Measurements from ENCODE around the gene POPDC3.
A peak's percentile ranks its signal among the peaks of the same experiment; 100 is the strongest.

Gene POPDC3

GRCh38 chr6:105138141-105138540 lies 41.7 kb downstream of the POPDC3 start:
- DNase-seq (ENCODE audit: low spot score): no peak

- no peak for DNase-seq (ENCODE audit: low spot score)
Measured at GRCh38 chr6:105137388-105137787, 42.4 kb downstream of the POPDC3 start.

GRCh38 chr6:105136431-105137350 lies 43.1 kb downstream of the POPDC3 start:
- DNase-seq (ENCODE audit: low spot score): peak; percentile 1

GRCh38 chr6:105135907-105136430 lies 43.8 kb downstream of the POPDC3 start:
- DNase-seq (ENCODE audit: low spot score): no peak

- DNase-seq (ENCODE audit: low spot score): peak; percentile 23
Measured at GRCh38 chr6:105135056-105135455, 44.8 kb downstream of the POPDC3 start.

- DNase-seq (ENCODE audit: low spot score): no peak
Measured at GRCh38 chr6:105122717-105123116, 57.1 kb downstream of the POPDC3 start.

GRCh38 chr6:105121981-105122380 lies 57.8 kb downstream of the POPDC3 start:
- DNase-seq (ENCODE audit: low spot score): no peak

GRCh38 chr6:105120570-105120969 lies 59.2 kb downstream of the POPDC3 start:
- no peak for DNase-seq (ENCODE audit: low spot score)

GRCh38 chr6:105116150-105116549 lies 63.7 kb downstream of the POPDC3 start:
- DNase-seq (ENCODE audit: low spot score): no peak

GRCh38 chr6:105113422-105113821 lies 66.4 kb downstream of the POPDC3 start:
- DNase-seq (ENCODE audit: low spot score): no peak

GRCh38 chr6:105112577-105112976 lies 67.2 kb downstream of the POPDC3 start:
- DNase-seq (ENCODE audit: low spot score): no peak

GRCh38 chr6:105111871-105112270 lies 67.9 kb downstream of the POPDC3 start:
- DNase-seq (ENCODE audit: low spot score): no peak

GRCh38 chr6:105111105-105111504 lies 68.7 kb downstream of the POPDC3 start:
- no peak for DNase-seq (ENCODE audit: low spot score)

- no peak for DNase-seq (ENCODE audit: low spot score)
Measured at GRCh38 chr6:105109955-105110895, 69.6 kb downstream of the POPDC3 start.

GRCh38 chr6:105108631-105109262 lies 71.1 kb downstream of the POPDC3 start:
- DNase-seq (ENCODE audit: low spot score): no peak
